Kidney (tissue), 13 donors: ENCODE data around the gene TARP.
A peak's percentile ranks its signal among the peaks of the same experiment; 100 is the strongest.

ENCODE experiments used
- DNase-seq, 5 donors: peaks; one replicate each; pipeline ENCODE4 v3.0.0-alpha.2; 2013 to 2020
- FAIRE-seq: peaks from 2 replicates; lab custom pipeline; 2012; peaks lifted over from hg19 to GRCh38; lab: Jason Lieb, UNC
- H3K27ac ChIP-seq, 2 donors: one replicate each; pipeline ENCODE4 v1.7.0; 2013; ENCODE audit warnings: low read depth in 2 of 2, low read length in 2 of 2, inconsistent platforms in 1 of 2
- H3K27me3 ChIP-seq: one replicate; pipeline ENCODE4 v1.7.1; 2013; ENCODE audit warnings: low read length, inconsistent platforms; ENCODE audit not compliant: control insufficient read depth, insufficient read depth
- H3K36me3 ChIP-seq, 3 donors: one replicate each; pipeline versions ENCODE4 v1.7.0 to v1.7.1; 2013; ENCODE audit warnings: low read length in 3 of 3, control low read depth in 1 of 3, inconsistent platforms in 1 of 3; ENCODE audit not compliant: insufficient read depth in 3 of 3, control insufficient read depth in 2 of 3
- H3K4me1 ChIP-seq, 3 donors: one replicate each; pipeline versions ENCODE4 v1.7.0 to v1.7.1; 2013; ENCODE audit warnings: low read length in 3 of 3, inconsistent platforms in 1 of 3, low read depth in 1 of 3; ENCODE audit not compliant: control insufficient read depth in 2 of 3, insufficient read depth in 2 of 3
- H3K4me3 ChIP-seq, 3 donors: one replicate each; pipeline versions ENCODE4 v1.7.0 to v1.8.1; 2013; ENCODE audit warnings: low read length in 3 of 3, control low read depth in 1 of 3, inconsistent platforms in 1 of 3
- H3K9ac ChIP-seq, 3 donors: one replicate each; pipeline versions ENCODE4 v1.7.0 to v1.7.1; 2013; ENCODE audit warnings: low read length in 3 of 3, control low read depth in 1 of 3, inconsistent platforms in 1 of 3
- H3K9me3 ChIP-seq, 3 donors: one replicate each; pipeline versions ENCODE4 v1.7.0 to v1.7.1; 2013; ENCODE audit warnings: low read length in 3 of 3, control low read depth in 1 of 3, inconsistent platforms in 1 of 3; ENCODE audit not compliant: control insufficient read depth in 2 of 3, insufficient read depth in 1 of 3
- intact Hi-C: fragments of 100-400 bp; cut with DNase I; formaldehyde crosslinking; loops from one replicate; pipeline ENCODE4 v1.11.1; 2022
- TF ChIP-seq, protein P1 (sequence below): IDR thresholded peaks from 3 replicates; pipeline ENCODE4 v1.5.1; 2012; ENCODE audit warnings: mild to moderate bottlenecking, moderate library complexity, borderline replicate concordance; ENCODE audit not compliant: insufficient read depth; ENCODE audit errors: extremely low read depth
- donor health status: control.
- donor health status: control.
- donor health status: control.
- donor health status: control.
- donor health status: control.
- donor health status: DM: yes; HTN: yes; CAD: no.
- donor health status: Normal renal cell carcinoma (clear cell type).

Gene TARP

DNA sequence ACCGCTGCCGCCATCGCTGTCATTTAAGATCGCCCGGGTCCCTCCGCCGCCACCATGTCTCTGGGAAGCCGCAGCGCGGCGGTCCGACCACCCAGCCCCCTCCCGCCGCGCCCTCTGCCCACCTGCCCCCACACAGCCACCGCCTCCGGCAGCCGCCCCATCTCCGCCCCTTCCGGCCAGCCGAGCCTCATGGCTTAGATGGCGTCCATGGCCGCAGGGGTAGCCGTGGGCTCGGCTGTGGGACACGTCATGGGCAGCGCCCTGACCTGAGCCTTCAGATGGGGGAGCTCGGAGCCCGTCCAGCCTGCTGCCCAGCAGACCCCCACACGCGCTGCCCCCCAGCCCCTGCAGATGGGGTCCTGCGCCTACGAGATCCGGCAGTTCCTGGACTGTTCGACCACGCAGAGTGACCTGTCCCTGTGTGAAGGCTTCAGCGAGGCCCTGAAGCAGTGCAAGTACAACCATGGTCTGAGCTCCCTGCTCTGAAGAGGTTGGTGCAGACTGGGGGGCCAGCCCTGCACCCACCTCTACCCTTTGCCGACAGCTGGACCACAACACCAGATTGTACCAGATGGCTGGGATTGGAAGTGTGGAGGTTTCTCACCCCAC, 38.0 kb upstream of the TARP start:
- peak; percentile 66 to 84 (median 79) for DNase-seq
- Histone ChIP-seq H3K36me3 (no peaks in the 10 kb centered on the region), H3K27me3 (no peaks in the 10 kb centered on the region), H3K9ac (peak overlapping the region in 2 of 3 donors; percentile 23 to 48), H3K27ac (peak overlapping the region; percentile 46 to 67), H3K9me3 (no peaks in the 10 kb centered on the region), H3K4me3 (peak overlapping the region; percentile 60 to 83 (median 65)), H3K4me1 (peaks cover 0 to 8% (median 0%) of the 10 kb centered on the region in 3 donors)
- no peak for FAIRE-seq
- intact Hi-C loops: no loop called here
- TF ChIP-seq, protein P1, sequence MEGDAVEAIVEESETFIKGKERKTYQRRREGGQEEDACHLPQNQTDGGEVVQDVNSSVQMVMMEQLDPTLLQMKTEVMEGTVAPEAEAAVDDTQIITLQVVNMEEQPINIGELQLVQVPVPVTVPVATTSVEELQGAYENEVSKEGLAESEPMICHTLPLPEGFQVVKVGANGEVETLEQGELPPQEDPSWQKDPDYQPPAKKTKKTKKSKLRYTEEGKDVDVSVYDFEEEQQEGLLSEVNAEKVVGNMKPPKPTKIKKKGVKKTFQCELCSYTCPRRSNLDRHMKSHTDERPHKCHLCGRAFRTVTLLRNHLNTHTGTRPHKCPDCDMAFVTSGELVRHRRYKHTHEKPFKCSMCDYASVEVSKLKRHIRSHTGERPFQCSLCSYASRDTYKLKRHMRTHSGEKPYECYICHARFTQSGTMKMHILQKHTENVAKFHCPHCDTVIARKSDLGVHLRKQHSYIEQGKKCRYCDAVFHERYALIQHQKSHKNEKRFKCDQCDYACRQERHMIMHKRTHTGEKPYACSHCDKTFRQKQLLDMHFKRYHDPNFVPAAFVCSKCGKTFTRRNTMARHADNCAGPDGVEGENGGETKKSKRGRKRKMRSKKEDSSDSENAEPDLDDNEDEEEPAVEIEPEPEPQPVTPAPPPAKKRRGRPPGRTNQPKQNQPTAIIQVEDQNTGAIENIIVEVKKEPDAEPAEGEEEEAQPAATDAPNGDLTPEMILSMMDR: no peak

- intact Hi-C loops: no loop called here
- FAIRE-seq: no peak
- no peaks in the 10 kb centered on the region for H3K9me3 ChIP-seq
Measured at GRCh38 chr7:38310591-38311101, 37.2 kb upstream of the TARP start.

GRCh38 chr7:38309555-38309954, 36.1 kb upstream of the TARP start:
- TF ChIP-seq, protein P1: no peak
- FAIRE-seq (no peak), DNase-seq (no peak)
- Histone ChIP-seq H3K4me1 (peaks cover 0 to 8% (median 0%) of the 10 kb centered on the region in 3 donors), H3K9me3 (no peaks in the 10 kb centered on the region), H3K27ac (no peak overlapping the region), H3K9ac (no peak overlapping the region), H3K4me3 (no peak overlapping the region), H3K27me3 (no peaks in the 10 kb centered on the region), H3K36me3 (no peaks in the 10 kb centered on the region)
- intact Hi-C loops: no loop called here

More at GRCh38 chr7:38310591-38311101, 37.2 kb upstream of the TARP start:
- Histone ChIP-seq H3K4me3 (peak overlapping the region; percentile 60 to 83 (median 65)), H3K27ac (peak overlapping the region; percentile 57 to 74), H3K9ac (peak overlapping the region in 1 of 3 donors; percentile 48), H3K4me1 (peaks cover 0 to 8% (median 0%) of the 10 kb centered on the region in 3 donors), H3K27me3 (no peaks in the 10 kb centered on the region), H3K36me3 (no peaks in the 10 kb centered on the region)
- TF ChIP-seq, protein P1: no peak
- peak in 2 of 5 donors; percentile 29 to 42 for DNase-seq
